ENCODE data around the gene PEX19. TPM values are rescaled to one million over a fixed set of nuclear protein-coding genes. Genes with fewer than 3 reads are reported as not detected.

PEX19 gene
- total RNA-seq, 4 donors from 2014 or later, result 61.9 to 151 (median 82.4) TPM

DNA sequence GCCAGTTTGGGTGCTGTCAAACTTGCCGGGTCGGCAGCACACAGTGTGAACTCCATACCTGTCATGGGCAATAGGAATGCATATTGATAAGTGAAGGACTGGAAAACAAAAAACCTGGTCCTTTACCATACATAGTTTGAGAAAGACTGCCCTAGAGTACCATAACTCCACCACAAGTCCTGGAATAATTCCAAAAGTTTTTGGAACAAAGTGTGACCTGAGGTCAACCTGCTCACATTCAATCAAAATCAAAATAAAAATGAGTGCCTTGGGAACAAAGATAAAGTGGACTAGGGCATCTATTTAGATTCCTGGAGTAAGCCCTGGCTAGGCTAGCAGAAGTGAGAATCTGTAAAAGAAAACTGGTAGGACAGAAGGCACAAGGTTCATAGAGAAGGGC, 7.6 kb downstream of the PEX19 start:
- no peaks in the 10 kb centered on the region for H3K4me1 ChIP-seq
- peaks cover 2 to 57% of the 10 kb centered on the region in 2 donors for H3K36me3 ChIP-seq
- DNase-seq (no peak), ATAC-seq (no peak)
- no peak overlapping the region for H3K4me3 ChIP-seq
- H3K27ac ChIP-seq, result no peak overlapping the region
- in situ Hi-C loops (cut with MboI; ENCODE audit: low sequenced_read_pairs in 4 of 4), result loop anchor here in 1 of 4 donors (25.0 kb wide), 1 partner anchor 190 kb away; the partner anchor contains the start of genes IGSF8 and KCNJ9
- intact Hi-C loops (cut with DNase I; ENCODE audit: low total_unique reads), result loop anchor here (2.0 kb wide), 1 partner anchor 77 kb away; no protein-coding TSS in a partner anchor
- H3K27me3 ChIP-seq, result no peaks in the 10 kb centered on the region
- H3K9me3 ChIP-seq, result no peaks in the 10 kb centered on the region
- TF ChIP-seq POLR2A (IDR thresholded peaks at IDR 0.05), result no peak
- TF ChIP-seq, protein P1, sequence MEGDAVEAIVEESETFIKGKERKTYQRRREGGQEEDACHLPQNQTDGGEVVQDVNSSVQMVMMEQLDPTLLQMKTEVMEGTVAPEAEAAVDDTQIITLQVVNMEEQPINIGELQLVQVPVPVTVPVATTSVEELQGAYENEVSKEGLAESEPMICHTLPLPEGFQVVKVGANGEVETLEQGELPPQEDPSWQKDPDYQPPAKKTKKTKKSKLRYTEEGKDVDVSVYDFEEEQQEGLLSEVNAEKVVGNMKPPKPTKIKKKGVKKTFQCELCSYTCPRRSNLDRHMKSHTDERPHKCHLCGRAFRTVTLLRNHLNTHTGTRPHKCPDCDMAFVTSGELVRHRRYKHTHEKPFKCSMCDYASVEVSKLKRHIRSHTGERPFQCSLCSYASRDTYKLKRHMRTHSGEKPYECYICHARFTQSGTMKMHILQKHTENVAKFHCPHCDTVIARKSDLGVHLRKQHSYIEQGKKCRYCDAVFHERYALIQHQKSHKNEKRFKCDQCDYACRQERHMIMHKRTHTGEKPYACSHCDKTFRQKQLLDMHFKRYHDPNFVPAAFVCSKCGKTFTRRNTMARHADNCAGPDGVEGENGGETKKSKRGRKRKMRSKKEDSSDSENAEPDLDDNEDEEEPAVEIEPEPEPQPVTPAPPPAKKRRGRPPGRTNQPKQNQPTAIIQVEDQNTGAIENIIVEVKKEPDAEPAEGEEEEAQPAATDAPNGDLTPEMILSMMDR (IDR thresholded peaks at IDR 0.05 in 4 of 5, conservative IDR thresholded peaks at IDR 0.05 in 1 of 5), result no peak

DNA sequence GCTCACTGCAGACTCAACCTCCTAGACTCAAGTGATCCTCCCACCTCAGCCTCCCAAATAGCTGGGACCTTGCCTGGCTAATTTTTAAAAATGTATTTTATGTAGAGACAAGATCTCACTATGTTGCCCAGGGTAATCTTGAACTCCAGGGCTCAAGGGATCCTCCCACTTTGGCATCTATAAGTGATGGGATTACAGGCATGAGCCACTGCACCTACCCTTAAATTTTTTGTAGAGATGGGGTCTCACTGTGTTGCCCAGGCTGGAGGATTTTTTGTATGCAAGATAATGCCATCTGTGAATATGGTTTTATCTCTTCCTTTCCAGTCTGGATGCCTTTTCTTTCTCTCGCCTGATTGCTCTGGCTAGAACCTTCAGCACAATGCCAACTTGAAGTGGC, 13.9 kb downstream of the PEX19 start:
- intact Hi-C loops (cut with DNase I; ENCODE audit: low total_unique reads), result no loop called here
- DNase-seq (no peak), ATAC-seq (no peak)

DNA sequence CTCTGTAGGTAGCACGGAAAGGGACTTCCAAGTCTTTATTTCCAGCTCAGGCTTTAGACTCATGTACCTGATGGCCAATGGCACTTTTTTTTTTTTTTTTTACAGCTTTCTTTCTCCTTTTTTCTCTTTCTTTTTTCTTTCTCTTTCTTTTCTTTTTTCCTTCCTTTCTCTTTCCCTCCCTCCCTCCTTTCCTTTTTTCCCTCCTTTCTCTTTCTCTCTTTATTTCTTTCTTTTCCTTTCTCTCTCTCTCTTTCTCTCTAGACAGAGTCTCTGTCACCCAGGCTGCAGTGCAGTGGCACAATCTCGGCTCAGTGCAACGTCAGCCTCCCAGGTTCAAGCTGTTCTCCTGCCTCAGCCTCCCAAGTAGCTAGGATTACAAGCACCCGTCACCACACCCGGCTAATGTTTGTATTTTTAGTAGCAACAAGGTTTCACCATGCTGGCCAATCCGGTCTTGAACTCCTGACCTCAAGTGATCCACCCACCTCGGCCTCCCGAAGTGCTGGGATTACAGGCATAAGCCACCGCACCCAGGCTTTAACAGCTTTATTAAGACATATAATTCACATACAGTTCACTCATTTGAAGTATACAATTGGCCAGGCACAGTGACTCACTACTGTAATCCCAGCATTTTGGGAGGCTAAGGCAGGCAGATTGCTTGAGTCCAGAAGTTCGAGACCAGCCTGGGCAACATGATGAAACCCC, 17.5 kb downstream of the PEX19 start:
- Histone ChIP-seq H3K4me1 (peaks cover 6 to 7% of the 10 kb centered on the region in 2 donors), H3K4me3 (no peak overlapping the region), H3K36me3 (no peaks in the 10 kb centered on the region), H3K27me3 (no peaks in the 10 kb centered on the region), H3K9me3 (no peaks in the 10 kb centered on the region), H3K27ac (no peak overlapping the region)
- ATAC-seq, result no peak
- intact Hi-C loops (cut with DNase I; ENCODE audit: low total_unique reads) (no loop called here), in situ Hi-C loops (cut with MboI; ENCODE audit: low sequenced_read_pairs in 4 of 4) (no loop called here)
- TF ChIP-seq, protein P1 (IDR thresholded peaks at IDR 0.05 in 4 of 5, conservative IDR thresholded peaks at IDR 0.05 in 1 of 5), result no peak
- TF ChIP-seq POLR2A (IDR thresholded peaks at IDR 0.05), result no peak
- DNase-seq, result no peak

More for the DNA sequence above, 13.9 kb downstream of the PEX19 start:
- Histone ChIP-seq H3K4me1 (no peaks in the 10 kb centered on the region), H3K4me3 (no peak overlapping the region), H3K9me3 (no peaks in the 10 kb centered on the region), H3K27ac (no peak overlapping the region), H3K27me3 (no peaks in the 10 kb centered on the region), H3K36me3 (no peaks in the 10 kb centered on the region)
- TF ChIP-seq, protein P1 (IDR thresholded peaks at IDR 0.05 in 4 of 5, conservative IDR thresholded peaks at IDR 0.05 in 1 of 5), result no peak
- in situ Hi-C loops (cut with MboI; ENCODE audit: low sequenced_read_pairs in 4 of 4), result no loop called here

DNA sequence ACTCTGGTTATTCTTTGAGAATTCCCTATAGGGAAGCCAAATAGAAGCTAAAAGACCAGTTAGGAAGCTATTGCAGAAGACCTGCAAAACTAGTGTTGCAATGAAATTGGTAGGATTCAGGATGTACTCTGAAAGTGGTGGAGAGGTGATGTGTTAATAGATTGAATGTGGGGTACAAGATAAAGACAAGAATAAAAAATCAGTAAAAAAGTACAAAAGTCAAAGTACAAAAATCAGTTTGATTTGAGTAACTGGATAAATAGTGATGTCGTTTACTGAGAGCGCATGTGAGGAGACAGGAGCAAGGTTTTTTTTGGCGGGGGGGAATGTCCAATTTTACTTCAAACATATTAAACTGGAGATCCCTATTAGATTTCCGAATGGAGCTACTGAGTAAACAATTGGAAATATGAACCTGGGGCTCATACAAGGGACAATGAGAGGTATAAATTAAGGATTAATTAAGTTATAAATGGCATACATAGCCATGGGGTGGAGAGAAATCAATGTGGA, 20.1 kb downstream of the PEX19 start:
- intact Hi-C loops (cut with DNase I; ENCODE audit: low total_unique reads) (no loop called here), in situ Hi-C loops (cut with MboI; ENCODE audit: low sequenced_read_pairs in 4 of 4) (no loop called here)
- Histone ChIP-seq H3K9me3 (no peaks in the 10 kb centered on the region), H3K27ac (no peak overlapping the region), H3K36me3 (no peaks in the 10 kb centered on the region), H3K4me1 (peaks cover 16 to 21% of the 10 kb centered on the region in 2 donors), H3K27me3 (no peaks in the 10 kb centered on the region), H3K4me3 (no peak overlapping the region)
- no peak for TF ChIP-seq POLR2A (IDR thresholded peaks at IDR 0.05)
- TF ChIP-seq, protein P1 (IDR thresholded peaks at IDR 0.05 in 4 of 5, conservative IDR thresholded peaks at IDR 0.05 in 1 of 5), result no peak
- ATAC-seq (no peak), DNase-seq (no peak)
